ENCODE measurements around the gene CMIP.
A peak's percentile ranks its signal among the peaks of the same experiment; 100 is the strongest.
"Not testable (repeated sequence)": the region's sequence is repeated elsewhere in the genome, so short reads cannot be mapped to it uniquely, and the experiment has no call there.

Gene CMIP

DNA sequence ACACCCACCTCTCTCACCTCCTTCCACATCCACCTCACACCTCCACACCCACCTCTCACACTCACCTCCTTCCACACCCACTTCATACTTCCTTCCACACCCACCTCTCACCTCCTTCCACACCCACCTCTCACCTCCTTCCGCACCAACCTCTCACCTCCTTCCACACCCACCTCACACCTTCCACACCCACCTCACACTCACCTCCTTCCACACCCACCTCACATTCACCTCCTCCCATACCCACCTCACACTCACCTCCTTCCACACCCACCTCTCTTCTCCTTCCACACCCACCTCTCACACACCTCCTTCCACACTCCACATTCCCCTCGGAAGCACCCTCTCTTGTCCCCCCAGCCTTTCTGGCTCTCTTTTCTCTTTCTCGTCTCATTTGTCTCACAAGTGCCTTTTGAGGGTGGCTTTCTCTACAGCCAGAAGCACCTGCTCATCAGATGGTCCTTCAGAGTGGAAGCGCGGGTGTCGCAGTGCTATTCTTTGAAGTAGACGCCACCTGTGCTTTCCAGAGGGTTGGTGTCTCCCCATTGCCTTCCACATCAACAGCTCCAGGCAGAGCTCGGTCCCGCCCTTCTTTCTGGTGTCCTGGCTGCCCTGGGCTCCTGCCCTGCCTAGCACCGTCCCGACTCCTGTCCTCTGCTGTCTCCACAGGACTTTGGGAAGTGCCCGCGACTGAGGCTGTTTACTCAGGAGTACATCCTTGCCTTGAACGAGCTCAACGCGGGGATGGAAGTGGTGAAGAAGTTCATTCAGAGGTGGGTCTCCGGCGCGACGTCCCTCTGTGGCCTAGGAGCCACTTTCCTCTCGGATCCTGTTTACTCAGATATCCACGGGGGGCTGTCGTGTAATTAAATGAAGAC lies 225.1 kb downstream of the CMIP start:
- DNase-seq (ENCODE audit: low read depth, low spot score), result no peak
- H3K4me3 ChIP-seq (ENCODE audit: low read length), result no peak overlapping the region

DNA sequence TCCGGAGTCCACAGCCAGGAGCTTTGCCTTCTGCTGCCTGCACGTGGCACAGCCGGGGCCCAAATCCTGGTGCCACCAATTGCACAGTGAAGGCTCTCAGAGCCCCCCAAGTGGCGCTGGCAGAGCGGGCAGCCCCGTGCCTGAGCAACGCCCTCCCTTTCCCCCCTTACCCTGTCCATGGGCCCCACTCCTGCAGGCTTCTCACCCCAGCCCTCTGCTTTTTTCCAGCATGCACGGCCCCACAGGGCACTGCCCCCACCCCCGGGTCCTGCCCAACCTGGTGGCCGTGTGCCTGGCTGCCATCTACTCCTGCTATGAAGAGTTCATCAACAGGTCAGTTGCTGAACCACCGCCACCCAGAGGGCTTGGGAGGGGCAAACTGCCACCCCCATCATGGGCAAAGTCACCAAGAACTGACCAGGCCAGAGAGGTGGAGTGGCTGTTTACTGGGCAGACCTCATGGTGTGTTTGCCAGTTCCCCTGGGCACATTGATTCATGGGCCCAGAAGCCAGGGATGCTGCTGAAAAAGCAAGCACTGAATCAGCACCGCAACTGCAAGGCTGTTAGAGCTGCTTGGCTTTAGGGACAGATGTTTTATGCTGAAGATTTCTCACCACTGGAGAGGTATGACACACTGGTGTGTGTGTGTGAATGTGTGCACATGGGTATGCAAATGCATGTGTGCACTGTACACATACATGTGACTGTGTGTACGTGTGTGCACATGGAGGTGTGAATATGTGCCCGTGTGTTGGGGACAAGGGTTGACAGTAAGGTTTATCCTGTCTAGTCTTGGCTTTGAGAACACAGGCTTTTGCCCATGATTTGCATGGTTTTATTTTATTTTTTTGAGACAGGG lies 227.4 kb downstream of the CMIP start:
- no peak overlapping the region for H3K4me3 ChIP-seq (ENCODE audit: low read length)
- no peak for DNase-seq (ENCODE audit: low read depth, low spot score)

DNA sequence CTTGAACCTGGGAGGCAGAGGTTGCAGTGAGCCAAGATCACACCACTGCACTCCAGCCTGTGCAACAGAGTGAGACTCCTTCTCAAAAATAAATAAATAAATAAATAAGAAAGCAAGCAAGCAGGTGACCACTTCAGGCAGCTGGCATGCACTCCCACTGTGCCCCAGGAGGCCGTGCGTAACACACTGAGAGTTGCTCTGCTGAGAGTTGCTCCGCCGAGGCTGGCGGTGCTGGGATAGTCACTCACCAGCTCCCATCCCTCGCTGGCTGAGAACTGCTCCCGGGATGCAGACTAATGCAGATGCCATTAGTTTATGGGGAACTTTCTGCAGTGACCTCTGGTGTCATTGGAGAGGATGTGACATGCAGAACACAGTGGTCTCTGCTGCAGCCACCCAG lies 228.8 kb downstream of the CMIP start:
- DNase-seq (ENCODE audit: low read depth, low spot score), result no peak

DNA sequence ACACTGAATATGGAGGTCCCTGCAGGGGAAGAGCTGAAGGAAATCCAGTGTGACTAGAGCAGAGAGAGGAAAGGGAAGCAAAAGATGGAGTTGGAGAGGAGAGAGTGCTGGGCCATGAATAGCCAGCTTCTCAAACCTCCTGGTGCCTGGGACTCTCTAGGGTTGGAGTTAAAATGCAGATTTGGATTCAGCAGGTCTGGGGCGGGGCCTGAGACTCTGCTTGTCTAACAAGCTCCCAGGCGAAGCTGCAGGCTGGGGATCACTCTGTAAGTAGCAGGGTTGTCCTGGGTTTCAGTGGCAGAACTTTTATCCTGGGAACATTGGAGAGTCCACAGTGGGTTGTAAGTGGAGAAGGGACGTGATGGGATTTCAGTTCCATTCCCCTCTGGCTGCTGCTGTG lies 231.1 kb downstream of the CMIP start:
- no peak for DNase-seq (ENCODE audit: low read depth, low spot score)
- no peak overlapping the region for H3K4me3 ChIP-seq (ENCODE audit: low read length)

More for the DNA sequence above, 228.8 kb downstream of the CMIP start:
- H3K4me3 ChIP-seq (ENCODE audit: low read length), result no peak overlapping the region

DNA sequence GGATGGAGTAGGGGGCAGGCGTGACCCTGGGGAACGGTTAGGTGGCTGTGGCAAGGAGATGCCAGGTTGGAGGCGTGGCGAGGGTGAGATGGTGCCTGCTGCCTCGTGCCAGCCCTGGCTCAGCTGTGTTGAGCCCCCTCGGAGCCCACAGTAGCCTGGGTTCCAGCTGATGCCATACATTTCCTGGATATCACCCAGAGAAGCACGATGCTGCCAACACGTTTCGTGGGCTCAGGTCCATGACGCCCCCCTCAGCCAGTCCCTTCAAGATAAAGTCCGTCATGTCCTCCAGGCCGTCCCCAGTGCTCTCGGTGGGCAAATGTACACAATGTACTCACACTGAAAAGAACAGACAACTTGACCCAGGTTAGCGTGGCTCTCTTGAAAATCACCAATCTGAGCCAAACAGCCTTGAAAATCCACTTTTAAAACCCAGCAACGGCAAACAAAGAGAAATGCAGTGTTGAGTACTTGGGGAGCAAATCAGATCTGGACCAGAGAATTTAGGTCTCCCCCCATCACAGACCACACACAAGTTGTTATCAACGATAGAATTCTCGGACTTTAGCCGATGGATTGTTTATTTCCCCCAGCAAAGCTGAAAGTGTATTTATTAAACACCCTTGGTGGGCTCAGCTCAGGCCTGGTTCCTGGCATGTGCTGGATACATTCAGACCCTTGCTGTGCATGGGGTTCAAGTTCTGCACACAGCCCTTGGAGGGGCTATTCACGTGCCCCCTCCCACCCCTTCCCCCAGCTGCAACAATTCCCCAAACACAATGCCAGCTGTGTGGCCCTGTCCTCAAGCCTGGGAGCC lies 231.7 kb downstream of the CMIP start:
- DNase-seq (ENCODE audit: low read depth, low spot score), result no peak
- no peak overlapping the region for H3K4me3 ChIP-seq (ENCODE audit: low read length)

DNA sequence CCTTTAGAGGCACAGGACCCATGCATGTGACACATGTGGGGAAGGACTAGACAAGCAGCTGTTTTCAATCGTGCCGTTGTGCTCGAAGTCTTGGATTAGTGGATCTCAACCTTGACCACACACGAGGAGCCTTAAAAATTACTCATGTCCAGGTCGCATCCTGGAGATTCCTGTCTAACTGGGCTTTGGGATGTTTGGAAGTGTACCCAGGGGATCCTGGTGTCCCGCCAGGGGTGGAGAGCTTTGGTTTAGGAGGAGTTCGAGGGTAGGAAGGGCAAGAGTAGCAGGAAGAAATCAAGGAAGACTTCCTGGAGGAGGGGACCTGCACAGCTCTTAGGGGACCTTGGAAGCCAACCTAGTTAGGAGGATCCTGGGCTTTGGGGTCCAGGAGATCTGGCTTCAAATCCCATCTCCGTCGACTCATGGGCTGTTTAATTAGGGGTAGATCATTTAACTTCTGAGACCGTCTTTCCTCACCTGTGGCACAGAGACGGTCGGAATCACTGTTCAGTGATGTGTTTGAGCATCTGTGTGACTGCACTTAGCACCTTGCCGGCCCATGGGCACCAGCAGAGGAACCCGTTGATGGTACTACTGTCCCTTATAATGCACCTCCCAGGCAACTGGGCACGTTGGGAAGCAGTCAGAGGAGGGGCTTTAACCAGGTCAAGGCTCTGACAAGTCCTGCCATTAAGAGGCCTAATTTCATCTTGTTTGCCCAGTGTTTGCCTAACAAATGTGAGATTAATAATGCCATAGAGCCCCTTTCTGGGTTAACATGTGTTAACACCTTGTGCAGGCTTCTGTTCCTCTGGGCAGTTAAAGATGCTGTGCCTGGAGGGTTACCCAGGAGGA lies 232.5 kb downstream of the CMIP start:
- no peak overlapping the region for H3K4me3 ChIP-seq (ENCODE audit: low read length)
- DNase-seq (ENCODE audit: low read depth, low spot score), result no peak

DNA sequence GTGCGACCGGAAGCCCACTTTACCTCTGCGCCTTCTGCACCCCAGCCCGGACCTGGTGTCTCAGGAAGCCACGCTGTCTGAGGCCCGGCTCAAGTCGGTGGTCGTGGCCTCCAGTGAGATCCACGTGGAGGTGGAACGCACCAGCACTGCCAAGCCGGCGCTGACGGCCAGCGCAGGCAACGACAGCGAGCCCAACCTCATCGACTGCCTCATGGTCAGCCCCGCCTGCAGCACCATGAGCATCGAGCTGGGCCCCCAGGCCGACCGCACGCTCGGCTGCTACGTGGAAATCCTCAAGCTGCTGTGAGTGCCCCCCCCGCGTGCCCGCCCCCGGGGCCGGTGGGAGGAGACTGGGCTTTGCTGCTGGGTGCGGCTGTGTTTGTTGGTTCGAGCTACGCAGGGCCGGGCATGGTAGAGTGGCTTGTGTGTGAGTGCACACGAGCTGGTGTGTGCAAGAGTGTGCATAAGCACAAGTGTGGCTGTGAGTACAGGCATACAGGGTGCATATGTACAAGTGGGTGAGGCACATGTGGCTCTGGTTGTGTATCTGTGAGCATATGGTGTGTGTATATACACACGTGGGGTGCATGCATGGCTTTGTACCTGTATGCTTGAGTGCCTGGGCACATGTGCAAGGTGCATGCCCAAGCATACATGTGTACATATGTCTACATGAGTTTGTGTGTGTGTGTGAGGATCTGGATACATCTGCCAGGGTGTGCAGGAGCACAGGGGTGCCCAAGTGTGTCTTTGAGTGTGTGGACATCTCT lies 233.9 kb downstream of the CMIP start:
- H3K4me3 ChIP-seq (ENCODE audit: low read length), result no peak overlapping the region
- no peak for DNase-seq (ENCODE audit: low read depth, low spot score)

DNA sequence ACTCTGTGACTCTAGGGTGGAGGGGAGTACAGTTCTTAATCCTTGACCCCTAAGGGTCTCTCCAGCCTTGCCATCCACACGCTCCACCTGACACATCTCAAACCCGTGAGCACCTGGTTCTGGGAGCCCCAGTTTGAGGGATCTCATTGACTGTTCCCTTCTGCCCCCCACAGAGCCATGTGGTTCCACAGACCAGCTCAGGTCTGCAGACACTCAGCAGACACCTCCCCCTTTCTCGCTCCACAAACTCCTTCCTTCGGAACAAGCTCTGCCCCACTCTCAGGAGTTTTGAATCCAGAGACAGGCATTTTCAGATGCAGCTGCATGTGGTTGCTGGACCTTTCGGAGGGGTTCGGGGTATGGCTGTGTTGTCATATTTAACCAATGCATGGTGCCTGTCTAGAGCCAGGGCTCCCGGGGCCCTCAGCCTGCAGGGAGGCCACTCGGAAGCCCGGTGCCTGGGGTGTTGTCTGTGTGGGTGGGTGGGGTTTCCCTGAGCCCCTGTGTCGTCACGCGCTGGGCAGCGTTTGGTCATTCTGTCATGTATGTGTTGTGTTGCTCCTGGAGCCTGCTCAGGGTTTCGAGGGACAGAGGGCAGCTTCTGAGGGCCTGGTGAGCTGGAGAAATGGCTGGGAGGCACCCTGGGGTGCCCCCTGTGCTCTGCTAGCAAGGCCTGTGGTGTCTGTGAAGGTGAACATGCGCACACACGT lies 235.3 kb downstream of the CMIP start:
- H3K4me3 ChIP-seq (ENCODE audit: low read length), result no peak overlapping the region
- DNase-seq (ENCODE audit: low read depth, low spot score), result no peak

DNA sequence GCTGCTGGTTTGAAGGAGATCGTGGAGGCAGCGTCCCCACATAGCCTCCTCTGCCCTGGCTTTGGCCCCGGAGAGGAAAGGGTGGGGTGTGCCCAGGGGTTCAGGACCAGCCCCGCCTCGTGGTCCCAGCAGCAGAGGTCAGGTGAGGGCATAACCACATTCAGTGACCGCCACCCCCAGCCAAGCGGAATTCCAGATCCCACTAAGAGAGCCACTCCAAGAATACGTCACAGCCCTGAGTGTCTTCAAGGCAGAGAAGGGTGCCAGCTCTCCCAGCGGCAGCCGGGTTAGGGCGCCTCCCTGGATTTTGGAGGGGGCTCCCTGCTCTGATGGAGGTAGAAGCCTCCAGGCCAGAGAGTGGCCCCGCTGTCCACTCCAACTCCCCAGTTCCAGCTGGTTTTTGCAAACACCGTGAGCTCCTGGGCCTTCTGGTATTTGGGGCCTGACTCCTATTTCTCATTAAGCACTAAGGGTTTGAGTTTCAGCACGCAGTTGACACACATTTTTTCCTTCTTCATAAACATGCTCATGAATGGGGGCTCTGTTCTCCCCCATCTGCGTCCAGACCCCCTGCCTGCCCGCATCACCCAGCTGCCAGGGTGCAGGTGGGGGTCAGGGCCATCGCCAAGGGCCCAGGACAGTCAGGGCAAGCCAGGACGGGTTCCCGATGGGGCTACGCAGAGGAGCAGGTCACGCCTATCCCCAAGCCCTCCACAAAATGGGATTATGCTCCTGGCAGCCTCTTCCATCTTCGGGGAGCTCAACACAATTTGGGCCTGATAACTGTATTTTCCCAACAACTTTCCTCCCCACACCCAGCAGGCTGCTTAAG lies 236.1 kb downstream of the CMIP start:
- DNase-seq (ENCODE audit: low read depth, low spot score), result no peak
- no peak overlapping the region for H3K4me3 ChIP-seq (ENCODE audit: low read length)

DNA sequence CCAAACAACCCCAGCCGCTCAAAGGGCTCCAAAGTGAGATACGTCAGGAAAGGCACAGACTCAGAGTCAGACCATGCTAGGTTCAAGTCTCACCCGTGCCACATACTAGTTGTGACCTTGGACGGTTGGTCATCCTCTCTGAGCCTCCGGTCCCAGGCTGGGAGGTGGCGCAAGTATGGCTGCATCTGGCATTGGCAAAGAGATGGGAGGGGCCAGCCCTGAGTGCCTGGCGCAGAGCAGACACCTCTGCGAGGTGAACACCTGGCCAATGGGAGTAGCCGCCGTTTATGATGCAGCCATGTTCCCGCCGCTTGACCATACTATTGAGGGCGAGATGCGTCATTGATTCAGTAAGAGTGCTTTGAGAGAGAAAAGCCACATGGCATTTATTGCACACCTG lies 236.7 kb downstream of the CMIP start:
- H3K4me3 ChIP-seq (ENCODE audit: low read length), result no peak overlapping the region

DNA sequence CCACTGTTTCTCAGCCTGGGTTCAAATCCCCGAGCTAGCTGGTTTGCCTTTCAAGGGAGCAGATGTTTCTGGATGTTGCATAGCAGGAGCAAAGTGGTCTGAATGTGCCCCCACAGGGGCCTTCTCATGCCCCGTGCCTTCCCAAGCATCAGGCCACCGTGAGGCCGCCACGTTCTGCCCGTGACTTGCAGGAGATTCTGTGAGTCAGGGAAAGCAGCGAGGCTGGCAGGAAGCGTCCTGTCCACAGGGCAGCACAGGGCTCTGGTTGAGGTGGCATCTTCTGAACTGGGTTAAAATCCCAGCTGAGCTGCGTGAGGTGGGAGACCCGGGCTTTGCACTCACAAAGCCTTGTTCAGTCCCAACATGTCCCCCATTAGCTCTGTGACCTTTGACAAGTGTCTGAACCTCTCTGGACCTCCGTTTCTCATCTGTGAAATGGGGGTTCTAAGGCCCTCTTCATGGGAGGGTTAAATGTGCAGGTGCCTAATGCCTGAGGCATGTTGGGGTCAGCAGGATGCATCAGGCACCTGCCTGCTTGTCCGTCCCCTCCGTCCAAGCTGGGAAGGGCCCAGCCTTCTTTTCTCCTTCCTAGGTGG lies 239.7 kb downstream of the CMIP start:
- H3K4me3 ChIP-seq (ENCODE audit: low read length), result no peak overlapping the region
- DNase-seq (ENCODE audit: low read depth, low spot score), result no peak

More for the DNA sequence above, 236.7 kb downstream of the CMIP start:
- DNase-seq (ENCODE audit: low read depth, low spot score), result no peak

DNA sequence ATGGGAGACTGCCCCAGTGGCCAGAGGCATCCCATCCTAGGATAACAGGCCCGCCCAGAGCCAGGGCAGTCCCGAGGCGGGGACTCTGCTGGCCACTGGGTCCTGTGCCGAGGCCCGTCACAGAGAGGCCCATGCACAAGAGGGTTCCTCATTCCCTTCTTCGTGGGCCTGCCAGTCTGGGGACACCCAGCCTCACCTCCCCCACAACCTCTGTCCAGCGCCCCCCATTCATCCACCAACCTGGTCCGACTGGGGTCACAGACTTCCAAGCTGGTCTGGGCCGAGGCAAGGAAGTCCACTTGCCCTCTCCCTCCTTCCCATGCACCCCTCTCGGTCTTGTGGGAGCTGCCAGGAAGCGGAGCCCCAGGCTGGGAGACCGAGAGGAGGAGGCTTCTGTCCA lies 240.3 kb downstream of the CMIP start:
- DNase-seq (ENCODE audit: low read depth, low spot score), result no peak
- no peak overlapping the region for H3K4me3 ChIP-seq (ENCODE audit: low read length)

DNA sequence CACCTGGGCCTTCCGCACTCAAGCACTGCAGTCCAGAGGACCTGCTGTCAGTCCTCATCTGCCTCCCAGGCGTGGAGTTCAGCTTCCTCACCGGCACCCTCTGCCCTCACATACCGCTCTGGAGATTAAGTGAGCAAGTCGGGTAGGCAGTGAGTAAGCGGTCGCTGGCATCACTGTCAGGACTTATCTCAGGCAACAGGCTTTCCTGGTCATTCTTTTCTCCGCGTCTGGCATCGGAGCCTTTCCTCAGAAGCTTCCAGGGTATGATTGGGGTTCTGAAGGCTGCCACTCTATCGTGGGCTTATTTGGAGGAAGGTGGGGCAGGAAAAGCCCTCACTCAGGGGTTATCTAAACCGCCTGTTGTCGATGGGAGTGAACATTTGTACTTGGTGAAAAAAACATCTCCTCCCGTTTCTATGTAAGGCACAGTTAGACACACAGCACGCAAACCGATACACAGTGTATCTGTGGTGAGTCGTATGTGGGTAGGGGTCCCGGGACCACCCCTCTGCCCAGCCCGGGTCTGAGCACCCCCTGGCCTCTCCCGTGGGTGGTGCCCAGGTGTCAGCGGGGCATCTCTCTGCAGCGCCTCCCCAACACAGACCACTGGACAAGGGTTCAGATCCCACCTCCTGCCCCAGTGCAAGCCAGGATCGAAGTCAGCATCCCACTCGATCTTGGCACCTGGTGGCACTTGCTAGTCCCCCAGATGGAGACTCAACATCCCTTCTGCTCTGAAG lies 242.0 kb downstream of the CMIP start:
- no peak for DNase-seq (ENCODE audit: low read depth, low spot score)
- H3K4me3 ChIP-seq (ENCODE audit: low read length), result no peak overlapping the region

DNA sequence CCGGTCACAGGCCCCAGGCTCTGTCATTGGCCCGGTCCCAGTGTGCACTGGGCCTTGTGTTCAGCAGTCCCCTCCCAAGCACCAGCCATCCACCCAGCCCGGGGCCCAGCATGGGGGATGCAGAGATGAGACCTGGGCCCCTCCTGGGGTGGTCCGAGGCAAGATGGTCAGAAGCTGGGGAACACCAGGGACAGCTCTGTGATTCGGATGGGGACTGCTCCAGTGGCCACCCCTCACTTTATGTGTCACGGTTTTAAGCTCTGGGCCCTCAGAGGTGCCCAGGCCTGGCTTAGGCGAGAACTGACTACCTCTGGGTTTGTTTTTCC lies 242.5 kb downstream of the CMIP start:
- no peak for DNase-seq (ENCODE audit: low read depth, low spot score)
- no peak overlapping the region for H3K4me3 ChIP-seq (ENCODE audit: low read length)

DNA sequence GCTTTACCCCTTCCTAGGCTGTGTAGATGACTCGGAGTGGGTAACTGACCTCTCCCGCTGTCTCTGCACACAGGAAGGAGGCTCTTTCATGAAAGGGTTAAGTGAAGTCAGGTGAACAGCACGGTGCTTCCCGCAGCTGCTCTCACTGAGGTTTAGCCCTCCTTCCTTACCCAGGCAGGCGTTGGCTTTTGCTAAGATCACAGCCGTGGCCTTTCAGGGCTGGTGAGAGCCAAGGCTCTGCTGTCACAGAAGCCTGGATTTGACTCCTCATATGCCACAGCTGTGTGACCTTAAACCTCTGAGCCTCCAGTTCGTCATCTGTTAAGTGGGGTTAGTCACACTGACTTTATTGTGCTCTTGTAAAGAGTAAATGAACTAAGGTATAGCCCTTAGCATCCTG lies 243.6 kb downstream of the CMIP start:
- peak; percentile 78 for DNase-seq (ENCODE audit: low read depth, low spot score)
- H3K4me3 ChIP-seq (ENCODE audit: low read length), result no peak overlapping the region

DNA sequence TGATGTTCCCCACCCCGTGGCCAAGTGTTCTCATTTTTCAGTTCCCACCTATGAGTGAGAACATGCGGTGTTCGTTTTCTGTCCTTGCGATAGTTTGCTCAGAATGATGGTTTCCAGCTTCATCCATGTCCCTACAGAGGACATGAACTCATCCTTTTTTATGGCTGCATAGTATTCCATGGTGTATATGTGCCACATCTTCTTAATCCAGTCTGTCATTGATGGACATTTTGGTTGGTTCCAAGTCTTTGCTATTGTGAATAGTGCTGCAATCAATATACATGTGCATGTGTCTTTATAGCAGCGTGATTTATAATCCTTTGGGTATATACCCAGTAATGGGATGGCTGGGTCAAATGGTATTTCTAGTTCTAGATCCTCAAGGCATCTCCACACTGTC lies 244.2 kb downstream of the CMIP start:
- not testable (repeated sequence) for H3K4me3 ChIP-seq (ENCODE audit: low read length); DNase-seq (ENCODE audit: low read depth, low spot score)
